PC-3 (cell line): Measurements from ENCODE around the gene AKAP6.

ENCODE experiments used
- CTCF ChIP-seq: fragments of 300-600 bp; sonication (generic); conservative IDR thresholded peaks from 2 replicates; pipeline ENCODE4 v1.5.1; 2017; ENCODE audit warnings: antibody characterized with exemption, low read depth, mild to moderate bottlenecking, low read length
- EZH2 ChIP-seq: fragments of 300-600 bp; sonication (generic); IDR thresholded peaks from one replicate; pipeline ENCODE4 v1.6.1; 2017; ENCODE audit warnings: antibody characterized with exemption, mild to moderate bottlenecking, low read length; ENCODE audit not compliant: unreplicated experiment

- TF ChIP-seq CTCF: no peak
- no peak for TF ChIP-seq EZH2
These were observed 363.3 kb downstream of the AKAP6 start for GRCh38 chr14:32692441-32692840.
